ENCODE results near the gene IFNGR2. TPM values are rescaled to one million over a fixed set of nuclear protein-coding genes. Genes with fewer than 3 reads are reported as not detected.

IFNGR2 gene
- total RNA-seq, 1 experiment from 2014 or later: 87.7 TPM

DNA sequence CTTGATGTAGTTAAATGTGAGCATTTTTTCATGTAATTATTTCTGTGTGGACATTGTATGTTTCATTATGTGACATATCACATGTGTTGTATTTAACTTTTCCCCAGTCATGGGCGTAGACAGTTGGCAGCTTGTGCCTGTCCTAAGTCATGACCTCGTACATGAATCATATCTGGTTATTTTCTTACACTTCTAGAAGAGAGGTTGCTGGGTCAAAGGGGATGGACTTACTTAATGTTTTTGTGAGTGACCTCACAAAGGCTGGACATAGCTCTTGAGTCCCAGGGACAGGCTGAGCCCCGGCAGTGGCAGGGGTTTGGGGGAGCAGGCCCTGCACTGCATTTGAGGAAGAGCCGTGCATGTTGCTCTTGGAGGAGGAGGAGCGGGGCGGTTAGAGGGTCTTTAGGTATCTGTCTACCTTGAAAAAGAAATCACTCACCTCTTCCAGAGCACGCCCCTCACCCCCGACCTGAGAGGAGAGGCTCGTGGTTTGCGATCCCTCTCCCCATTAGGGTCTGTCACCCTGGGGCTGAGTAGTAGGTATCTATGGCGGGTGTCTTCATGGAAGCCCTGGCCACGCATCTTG is 16.4 kb downstream of the IFNGR2 start:
- peaks cover 91% of the 10 kb centered on the region for H3K36me3 Mint-ChIP-seq (ENCODE audit: insufficient read depth, unreplicated experiment)
- H3K27me3 Mint-ChIP-seq (ENCODE audit: insufficient read depth, unreplicated experiment): no peaks in the 10 kb centered on the region
- BruUV-seq (replicated peaks): no TSS peak
- peaks cover 21% of the 10 kb centered on the region for H3K4me1 Mint-ChIP-seq (ENCODE audit: insufficient read depth, unreplicated experiment)
- ChIA-PET CTCF (no interaction called here), POLR2A (interaction anchor here (1.0 to 2.7 kb wide), 4 partner anchors 9 to 17 kb away, joined by 4 to 24 read pairs (median 4); partner anchors contain the start of gene IFNGR2)
- no peak overlapping the region for H3K4me3 Mint-ChIP-seq (ENCODE audit: unreplicated experiment)
- TF ChIP-seq, protein P1, sequence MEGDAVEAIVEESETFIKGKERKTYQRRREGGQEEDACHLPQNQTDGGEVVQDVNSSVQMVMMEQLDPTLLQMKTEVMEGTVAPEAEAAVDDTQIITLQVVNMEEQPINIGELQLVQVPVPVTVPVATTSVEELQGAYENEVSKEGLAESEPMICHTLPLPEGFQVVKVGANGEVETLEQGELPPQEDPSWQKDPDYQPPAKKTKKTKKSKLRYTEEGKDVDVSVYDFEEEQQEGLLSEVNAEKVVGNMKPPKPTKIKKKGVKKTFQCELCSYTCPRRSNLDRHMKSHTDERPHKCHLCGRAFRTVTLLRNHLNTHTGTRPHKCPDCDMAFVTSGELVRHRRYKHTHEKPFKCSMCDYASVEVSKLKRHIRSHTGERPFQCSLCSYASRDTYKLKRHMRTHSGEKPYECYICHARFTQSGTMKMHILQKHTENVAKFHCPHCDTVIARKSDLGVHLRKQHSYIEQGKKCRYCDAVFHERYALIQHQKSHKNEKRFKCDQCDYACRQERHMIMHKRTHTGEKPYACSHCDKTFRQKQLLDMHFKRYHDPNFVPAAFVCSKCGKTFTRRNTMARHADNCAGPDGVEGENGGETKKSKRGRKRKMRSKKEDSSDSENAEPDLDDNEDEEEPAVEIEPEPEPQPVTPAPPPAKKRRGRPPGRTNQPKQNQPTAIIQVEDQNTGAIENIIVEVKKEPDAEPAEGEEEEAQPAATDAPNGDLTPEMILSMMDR (IDR thresholded peaks at IDR 0.05; ENCODE audit: unreplicated experiment): no peak
- H3K27ac Mint-ChIP-seq (ENCODE audit: low read depth, unreplicated experiment): peak overlapping the region; percentile 78
- no peaks in the 10 kb centered on the region for H3K9me3 Mint-ChIP-seq (ENCODE audit: unreplicated experiment)
- peak; percentile 56 for DNase-seq (ENCODE audit: unreplicated experiment)
- intact Hi-C loops (cut with micrococcal nuclease): no loop called here

DNA sequence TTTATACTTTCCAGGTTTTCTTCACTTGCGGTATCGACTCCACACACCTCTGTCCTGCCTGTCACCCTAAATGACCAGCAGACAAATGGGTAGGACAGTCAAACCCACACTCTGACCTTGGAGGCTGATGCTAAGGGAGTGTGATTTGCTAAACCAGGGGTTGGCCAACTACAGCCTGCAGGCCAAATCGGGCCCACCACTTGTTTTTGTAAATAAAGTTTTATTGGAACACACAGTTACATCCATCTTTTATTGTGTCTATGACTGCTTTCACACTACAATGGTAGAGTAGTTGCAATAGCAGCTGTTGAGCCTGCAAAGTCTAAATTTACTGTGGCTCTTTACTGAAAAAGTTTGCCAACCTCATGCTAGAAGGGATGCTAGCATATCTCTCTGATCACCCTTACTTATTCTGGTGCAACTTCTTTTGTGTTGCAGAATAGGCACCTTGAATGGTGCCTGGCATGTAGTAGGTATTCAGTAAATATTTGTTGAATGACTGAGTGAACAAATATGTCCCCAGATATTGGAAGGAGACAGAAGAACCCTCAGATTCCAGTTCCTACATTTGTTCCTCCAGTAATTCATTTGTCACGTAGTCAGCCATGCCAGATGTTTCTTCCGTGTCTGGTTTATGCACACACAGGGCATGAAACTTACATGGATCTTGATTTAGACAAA is 18.6 kb downstream of the IFNGR2 start:
- no peaks in the 10 kb centered on the region for H3K9me3 Mint-ChIP-seq (ENCODE audit: unreplicated experiment)
- DNase-seq (ENCODE audit: unreplicated experiment): no peak
- no peaks in the 10 kb centered on the region for H3K27me3 Mint-ChIP-seq (ENCODE audit: insufficient read depth, unreplicated experiment)
- TF ChIP-seq, protein P1 (IDR thresholded peaks at IDR 0.05; ENCODE audit: unreplicated experiment): no peak
- CTCF ChIA-PET: no interaction called here
- H3K4me1 Mint-ChIP-seq (ENCODE audit: insufficient read depth, unreplicated experiment): peaks cover 21% of the 10 kb centered on the region
- intact Hi-C loops (cut with micrococcal nuclease): no loop called here
- BruUV-seq (replicated peaks): TSS peak; percentile 21
- no peak overlapping the region for H3K4me3 Mint-ChIP-seq (ENCODE audit: unreplicated experiment)
- POLR2A ChIA-PET: no interaction called here
- H3K36me3 Mint-ChIP-seq (ENCODE audit: insufficient read depth, unreplicated experiment): peaks cover 95% of the 10 kb centered on the region
- no peak overlapping the region for H3K27ac Mint-ChIP-seq (ENCODE audit: low read depth, unreplicated experiment)

DNA sequence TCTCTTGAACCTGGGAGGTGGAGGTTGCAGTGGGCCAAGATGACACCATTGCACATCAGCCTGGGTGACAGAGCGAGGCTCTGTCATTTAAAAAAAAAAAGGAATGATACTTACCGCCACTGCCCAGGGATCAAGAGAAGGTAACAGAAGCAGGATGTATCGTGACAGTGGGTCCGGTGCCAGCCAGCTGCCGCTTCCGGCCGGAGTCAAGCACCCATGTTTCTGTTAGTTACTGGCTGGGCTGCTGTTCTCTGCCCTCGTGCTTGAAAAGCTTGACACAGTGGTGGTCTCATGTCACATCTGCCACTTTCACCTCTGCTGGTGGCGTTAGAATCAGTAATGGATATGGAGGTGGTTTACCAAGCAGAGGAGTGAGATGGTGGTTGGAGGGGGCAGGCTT is 21.0 kb downstream of the IFNGR2 start:
- no TSS peak for BruUV-seq (replicated peaks)
- Mint-ChIP-seq H3K4me1 (ENCODE audit: insufficient read depth, unreplicated experiment) (peaks cover 20% of the 10 kb centered on the region), H3K27ac (ENCODE audit: low read depth, unreplicated experiment) (no peak overlapping the region), H3K9me3 (ENCODE audit: unreplicated experiment) (no peaks in the 10 kb centered on the region), H3K36me3 (ENCODE audit: insufficient read depth, unreplicated experiment) (peaks cover 98% of the 10 kb centered on the region), H3K27me3 (ENCODE audit: insufficient read depth, unreplicated experiment) (no peaks in the 10 kb centered on the region), H3K4me3 (ENCODE audit: unreplicated experiment) (no peak overlapping the region)
- TF ChIP-seq, protein P1 (IDR thresholded peaks at IDR 0.05; ENCODE audit: unreplicated experiment): no peak
- intact Hi-C loops (cut with micrococcal nuclease): no loop called here
- CTCF ChIA-PET: interaction anchor here (0.8 kb wide), 1 partner anchor 63 kb away, joined by 3 read pairs; no protein-coding TSS in a partner anchor
- POLR2A ChIA-PET: interaction anchor here (1.0 to 1.2 kb wide), 2 partner anchors 15 to 44 kb away, joined by 3 read pairs; no protein-coding TSS in a partner anchor
- no peak for DNase-seq (ENCODE audit: unreplicated experiment)

DNA sequence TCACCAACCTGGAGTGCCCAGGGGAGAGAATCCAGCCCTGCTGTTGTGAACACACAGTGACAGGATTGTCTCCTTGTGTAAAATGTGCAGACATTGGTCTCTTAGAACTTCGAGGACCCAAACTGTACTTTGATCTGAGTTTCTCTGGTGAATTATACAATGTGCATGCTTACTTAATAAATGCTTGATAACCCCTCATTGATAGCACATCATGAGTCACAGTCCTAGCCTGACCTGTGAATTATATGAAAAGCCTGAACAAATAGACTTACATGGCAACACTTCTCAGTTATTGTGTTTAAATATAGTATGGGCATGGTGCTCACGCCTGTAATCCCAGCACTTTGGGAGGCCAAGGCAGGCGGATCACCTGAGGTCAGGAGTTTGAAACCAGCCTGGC is 22.6 kb downstream of the IFNGR2 start:
- TF ChIP-seq, protein P1 (IDR thresholded peaks at IDR 0.05; ENCODE audit: unreplicated experiment): no peak
- peaks cover 99% of the 10 kb centered on the region for H3K36me3 Mint-ChIP-seq (ENCODE audit: insufficient read depth, unreplicated experiment)
- ChIA-PET CTCF (interaction anchor here (1.8 kb wide), 1 partner anchor 65 kb away, joined by 7 read pairs; no protein-coding TSS in a partner anchor), POLR2A (interaction anchor here (12.1 kb wide), 1 partner anchor 17 kb away, joined by 236 read pairs; the partner anchor contains the start of gene IFNGR2)
- no TSS peak for BruUV-seq (replicated peaks)
- no peaks in the 10 kb centered on the region for H3K27me3 Mint-ChIP-seq (ENCODE audit: insufficient read depth, unreplicated experiment)
- DNase-seq (ENCODE audit: unreplicated experiment): no peak
- H3K9me3 Mint-ChIP-seq (ENCODE audit: unreplicated experiment): no peaks in the 10 kb centered on the region
- intact Hi-C loops (cut with micrococcal nuclease): loop anchor here (5.0 kb wide), 1 partner anchor 224 kb away; no protein-coding TSS in a partner anchor
- H3K27ac Mint-ChIP-seq (ENCODE audit: low read depth, unreplicated experiment): no peak overlapping the region
- no peak overlapping the region for H3K4me3 Mint-ChIP-seq (ENCODE audit: unreplicated experiment)
- H3K4me1 Mint-ChIP-seq (ENCODE audit: insufficient read depth, unreplicated experiment): peaks cover 11% of the 10 kb centered on the region

All from MCF 10A (cell line).